ENCODE data around the gene ZSCAN32. TPM values are rescaled to one million over a fixed set of nuclear protein-coding genes. Genes with fewer than 3 reads are reported as not detected.

ZSCAN32 gene
- polyA plus RNA-seq, result 10 to 100 TPM in 3 of 4 donors, 1 to 10 TPM in 1; 7.2 to 15.2 (median 11.9) TPM
- long read RNA-seq, donor 1, result 0 reads
- long read RNA-seq, donor 2, partial matches to known transcripts, result 0 of 1 reads
- long read RNA-seq, donor 2, other reads (novel, unspliced or antisense), result 0 of 1 reads
- long read RNA-seq, donor 3, partial matches to known transcripts, result 0 of 3 reads
- long read RNA-seq, donor 3, other reads (novel, unspliced or antisense), result 0 of 3 reads
- long read RNA-seq, donor 4, result 0 reads
- long read RNA-seq, donor 5, partial matches to known transcripts, result 0 of 2 reads
- long read RNA-seq, donor 5, other reads (novel, unspliced or antisense), result 0 of 2 reads
- long read RNA-seq, donor 6, partial matches to known transcripts, result 0 of 2 reads
- long read RNA-seq, donor 6, other reads (novel, unspliced or antisense), result 0 of 2 reads
- long read RNA-seq, donor 7, transcript ZSCAN32-206 (1 exons, 1,977 nt), result major isoform, 5 of 5 reads
- long read RNA-seq, donor 7, partial matches to known transcripts, result 0 of 5 reads
- long read RNA-seq, donor 7, other reads (novel, unspliced or antisense), result 0 of 5 reads
- long read RNA-seq, donor 8, result 0 reads
- long read RNA-seq, donor 9, partial matches to known transcripts, result 0 of 2 reads
- long read RNA-seq, donor 9, other reads (novel, unspliced or antisense), result 0 of 2 reads
- long read RNA-seq, donor 10, transcript ZSCAN32-206 (1 exons, 1,977 nt), result major isoform, 7 of 7 reads
- long read RNA-seq, donor 10, partial matches to known transcripts, result 0 of 7 reads
- long read RNA-seq, donor 10, other reads (novel, unspliced or antisense), result 0 of 7 reads

GRCh38 chr16:3400779-3401688 lies at the start of gene ZSCAN32, which contains the start of gene ZNF174:
TSS of gene ZSCAN32 (minus strand) at chr16:3401004. CDS start at chr16:3397557, 3,447 bp downstream.
TSS of gene ZNF174 (plus strand) at chr16:3401215. CDS start at chr16:3402005, 790 bp downstream.
- H3K4me1 ChIP-seq (ENCODE audit: control insufficient read depth in 3 of 3, insufficient read depth in 2 of 3, low read depth in 1 of 3, low read length in 2 of 3), result peaks cover 0 to 7% (median 0%) of the 10 kb centered on the region in 3 donors
- H3K4me3 ChIP-seq (ENCODE audit: low read depth in 1 of 3, low read length in 3 of 3), result peak within 1 kb of the TSS; percentile 75 to 93 (median 88)
- FAIRE-seq (no peak), DNase-seq (peak; percentile 99)
- peaks cover 0 to 66% of the 10 kb centered on the region in 2 donors for H3K9me3 ChIP-seq (ENCODE audit: control insufficient read depth in 2 of 2, insufficient read depth in 1 of 2, low read depth in 1 of 2, low read length in 1 of 2)
- H3K27ac ChIP-seq (ENCODE audit: low read depth in 1 of 3, low read length in 2 of 3), result peak within 1 kb of the TSS; percentile 81 to 91 (median 83)
- peaks cover 7 to 34% (median 15%) of the 10 kb centered on the region in 3 donors for H3K36me3 ChIP-seq (ENCODE audit: control insufficient read depth in 3 of 3, insufficient read depth in 2 of 3, low read depth in 1 of 3, low read length in 3 of 3)
- H3K27me3 ChIP-seq (ENCODE audit: control insufficient read depth in 3 of 3, insufficient read depth in 3 of 3, low read length in 3 of 3), result no peaks in the 10 kb centered on the region
- WGBS, 3 donors, result 0 to 1% (median 0%) methylated on average over 82 to 95 of the region's 95 CpGs

- 32 to 45% (median 34%) methylated on average over 10 of the region's 10 CpGs for whole genome bisulfite sequencing, 3 donors
- no peak for FAIRE-seq
- Histone ChIP-seq H3K36me3 (ENCODE audit: control insufficient read depth in 3 of 3, insufficient read depth in 2 of 3, low read depth in 1 of 3, low read length in 3 of 3) (peaks cover 0 to 17% (median 0%) of the 10 kb centered on the region in 3 donors), H3K4me3 (ENCODE audit: low read depth in 1 of 3, low read length in 3 of 3) (peak overlapping the region in 2 of 3 donors; percentile 58 to 70), H3K9me3 (ENCODE audit: control insufficient read depth in 2 of 2, insufficient read depth in 1 of 2, low read depth in 1 of 2, low read length in 1 of 2) (peaks cover 0 to 34% of the 10 kb centered on the region in 2 donors), H3K4me1 (ENCODE audit: control insufficient read depth in 3 of 3, insufficient read depth in 2 of 3, low read depth in 1 of 3, low read length in 2 of 3) (peaks cover 0 to 2% (median 0%) of the 10 kb centered on the region in 3 donors), H3K27ac (ENCODE audit: low read depth in 1 of 3, low read length in 2 of 3) (peak overlapping the region; percentile 59 to 85 (median 79)), H3K27me3 (ENCODE audit: control insufficient read depth in 3 of 3, insufficient read depth in 3 of 3, low read length in 3 of 3) (no peaks in the 10 kb centered on the region)
- peak; percentile 71 to 73 for DNase-seq
These were observed 43.2 kb upstream of the ZSCAN32 start for GRCh38 chr16:3444032-3444388.

GRCh38 chr16:3443108-3444031 lies 42.6 kb upstream of the ZSCAN32 start, which contains the start of the genes NAA60 and ZNF597:
TSS of gene NAA60 (plus strand) at chr16:3443680. CDS start at chr16:3476228, 32,548 bp downstream.
TSS of gene ZNF597 (minus strand) at chr16:3443504. CDS start at chr16:3443153, 351 bp downstream.
- Histone ChIP-seq H3K27me3 (ENCODE audit: control insufficient read depth in 3 of 3, insufficient read depth in 3 of 3, low read length in 3 of 3) (no peaks in the 10 kb centered on the region), H3K36me3 (ENCODE audit: control insufficient read depth in 3 of 3, insufficient read depth in 2 of 3, low read depth in 1 of 3, low read length in 3 of 3) (peaks cover 0 to 15% (median 0%) of the 10 kb centered on the region in 3 donors), H3K27ac (ENCODE audit: low read depth in 1 of 3, low read length in 2 of 3) (peak within 1 kb of the TSS; percentile 59 to 85 (median 79)), H3K9me3 (ENCODE audit: control insufficient read depth in 2 of 2, insufficient read depth in 1 of 2, low read depth in 1 of 2, low read length in 1 of 2) (peaks cover 0 to 35% of the 10 kb centered on the region in 2 donors), H3K4me3 (ENCODE audit: low read depth in 1 of 3, low read length in 3 of 3) (peak within 1 kb of the TSS; percentile 44 to 70 (median 58)), H3K4me1 (ENCODE audit: control insufficient read depth in 3 of 3, insufficient read depth in 2 of 3, low read depth in 1 of 3, low read length in 2 of 3) (peaks cover 0 to 2% (median 0%) of the 10 kb centered on the region in 3 donors)
- FAIRE-seq (no peak), DNase-seq (peak; percentile 89 to 93)
- 42 to 51% (median 47%) methylated on average over 61 of the region's 61 CpGs for WGBS, 3 donors

GRCh38 chr16:3439637-3440036 lies 38.8 kb upstream of the ZSCAN32 start:
- no peak for DNase-seq
- Histone ChIP-seq H3K9me3 (ENCODE audit: control insufficient read depth in 2 of 2, insufficient read depth in 1 of 2, low read depth in 1 of 2, low read length in 1 of 2) (peaks cover 0 to 35% of the 10 kb centered on the region in 2 donors), H3K27ac (ENCODE audit: low read depth in 1 of 3, low read length in 2 of 3) (no peak overlapping the region), H3K36me3 (ENCODE audit: control insufficient read depth in 3 of 3, insufficient read depth in 2 of 3, low read depth in 1 of 3, low read length in 3 of 3) (peaks cover 0 to 21% (median 2%) of the 10 kb centered on the region in 3 donors), H3K4me3 (ENCODE audit: low read depth in 1 of 3, low read length in 3 of 3) (no peak overlapping the region), H3K27me3 (ENCODE audit: control insufficient read depth in 3 of 3, insufficient read depth in 3 of 3, low read length in 3 of 3) (no peaks in the 10 kb centered on the region), H3K4me1 (ENCODE audit: control insufficient read depth in 3 of 3, insufficient read depth in 2 of 3, low read depth in 1 of 3, low read length in 2 of 3) (no peaks in the 10 kb centered on the region)
- 82 to 91% (median 87%) methylated on average over 4 of the region's 4 CpGs for WGBS, 3 donors
- no peak for FAIRE-seq

- FAIRE-seq (no peak), DNase-seq (no peak)
- no peak overlapping the region for H3K27ac ChIP-seq (ENCODE audit: low read depth in 1 of 3, low read length in 2 of 3)
- no peaks in the 10 kb centered on the region for H3K27me3 ChIP-seq (ENCODE audit: control insufficient read depth in 3 of 3, insufficient read depth in 3 of 3, low read length in 3 of 3)
- no peaks in the 10 kb centered on the region for H3K4me1 ChIP-seq (ENCODE audit: control insufficient read depth in 3 of 3, insufficient read depth in 2 of 3, low read depth in 1 of 3, low read length in 2 of 3)
- peaks cover 0 to 18% of the 10 kb centered on the region in 2 donors for H3K9me3 ChIP-seq (ENCODE audit: control insufficient read depth in 2 of 2, insufficient read depth in 1 of 2, low read depth in 1 of 2, low read length in 1 of 2)
- H3K36me3 ChIP-seq (ENCODE audit: control insufficient read depth in 3 of 3, insufficient read depth in 2 of 3, low read depth in 1 of 3, low read length in 3 of 3), result peaks cover 0 to 23% (median 2%) of the 10 kb centered on the region in 3 donors
- H3K4me3 ChIP-seq (ENCODE audit: low read depth in 1 of 3, low read length in 3 of 3), result no peak overlapping the region
These were observed 33.6 kb upstream of the ZSCAN32 start for GRCh38 chr16:3434373-3434772.

GRCh38 chr16:3431779-3432219 lies 31.0 kb upstream of the ZSCAN32 start:
- Histone ChIP-seq H3K27ac (ENCODE audit: low read depth in 1 of 3, low read length in 2 of 3) (no peak overlapping the region), H3K27me3 (ENCODE audit: control insufficient read depth in 3 of 3, insufficient read depth in 3 of 3, low read length in 3 of 3) (no peaks in the 10 kb centered on the region), H3K4me3 (ENCODE audit: low read depth in 1 of 3, low read length in 3 of 3) (peak overlapping the region in 1 of 3 donors; percentile 10), H3K36me3 (ENCODE audit: control insufficient read depth in 3 of 3, insufficient read depth in 2 of 3, low read depth in 1 of 3, low read length in 3 of 3) (peaks cover 0 to 14% (median 0%) of the 10 kb centered on the region in 3 donors), H3K9me3 (ENCODE audit: control insufficient read depth in 2 of 2, insufficient read depth in 1 of 2, low read depth in 1 of 2, low read length in 1 of 2) (peaks cover 0 to 15% of the 10 kb centered on the region in 2 donors), H3K4me1 (ENCODE audit: control insufficient read depth in 3 of 3, insufficient read depth in 2 of 3, low read depth in 1 of 3, low read length in 2 of 3) (no peaks in the 10 kb centered on the region)
- WGBS, 3 donors, result 62 to 72% (median 65%) methylated on average over 26 of the region's 26 CpGs
- peak; percentile 40 to 44 for DNase-seq
- no peak for FAIRE-seq
